Esophagus muscularis mucosa (tissue), 4 donors: ENCODE data around the gene NEB.

ENCODE experiments used
- EP300 ChIP-seq: sonication (generic); formaldehyde crosslinking; IDR thresholded peaks from one replicate; pipeline ENCODE4 v1.6.1; 2017; ENCODE audit warnings: antibody characterized with exemption
- POLR2AphosphoS5 ChIP-seq, 2 donors: sonication (generic); formaldehyde crosslinking; IDR thresholded peaks; one replicate each; pipeline ENCODE4 v1.6.1; 2017; ENCODE audit warnings: antibody characterized with exemption in 2 of 2
- TF ChIP-seq, protein P1 (sequence below), 3 experiments: fragments of 200-600 bp in 2 of 3; fragments of 450-650 bp in 1 of 3; sonication (generic) in 2 of 3; IDR thresholded peaks; one replicate each; pipeline ENCODE4 v1.5.1; 2017 to 2019; ENCODE audit warnings: antibody characterized with exemption in 3 of 3, mild to moderate bottlenecking in 2 of 3, moderate library complexity in 1 of 3

DNA sequence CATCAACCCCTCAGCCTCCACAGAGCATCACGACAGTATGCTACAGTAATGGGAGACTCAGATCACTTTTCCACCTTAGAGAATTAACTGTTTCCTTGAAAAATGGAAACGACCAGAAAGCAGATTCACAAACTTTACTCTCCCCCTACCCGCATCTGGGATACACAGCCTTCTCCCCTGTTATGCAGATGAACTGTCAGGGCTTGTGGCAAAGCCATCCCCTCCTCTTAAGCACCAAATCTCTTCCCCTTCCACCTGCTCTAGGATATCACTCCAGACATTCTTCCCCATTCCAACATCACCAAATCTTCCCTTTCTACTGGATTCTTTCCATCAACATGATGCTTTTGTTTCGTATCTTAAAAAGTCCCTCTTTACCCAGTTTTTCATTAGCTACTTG is 26.4 kb downstream of the NEB start:
- TF ChIP-seq, protein P1, sequence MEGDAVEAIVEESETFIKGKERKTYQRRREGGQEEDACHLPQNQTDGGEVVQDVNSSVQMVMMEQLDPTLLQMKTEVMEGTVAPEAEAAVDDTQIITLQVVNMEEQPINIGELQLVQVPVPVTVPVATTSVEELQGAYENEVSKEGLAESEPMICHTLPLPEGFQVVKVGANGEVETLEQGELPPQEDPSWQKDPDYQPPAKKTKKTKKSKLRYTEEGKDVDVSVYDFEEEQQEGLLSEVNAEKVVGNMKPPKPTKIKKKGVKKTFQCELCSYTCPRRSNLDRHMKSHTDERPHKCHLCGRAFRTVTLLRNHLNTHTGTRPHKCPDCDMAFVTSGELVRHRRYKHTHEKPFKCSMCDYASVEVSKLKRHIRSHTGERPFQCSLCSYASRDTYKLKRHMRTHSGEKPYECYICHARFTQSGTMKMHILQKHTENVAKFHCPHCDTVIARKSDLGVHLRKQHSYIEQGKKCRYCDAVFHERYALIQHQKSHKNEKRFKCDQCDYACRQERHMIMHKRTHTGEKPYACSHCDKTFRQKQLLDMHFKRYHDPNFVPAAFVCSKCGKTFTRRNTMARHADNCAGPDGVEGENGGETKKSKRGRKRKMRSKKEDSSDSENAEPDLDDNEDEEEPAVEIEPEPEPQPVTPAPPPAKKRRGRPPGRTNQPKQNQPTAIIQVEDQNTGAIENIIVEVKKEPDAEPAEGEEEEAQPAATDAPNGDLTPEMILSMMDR (IDR thresholded peaks at IDR 0.05), result no peak
- no peak for TF ChIP-seq POLR2AphosphoS5 (IDR thresholded peaks at IDR 0.05)
- TF ChIP-seq EP300, result no peak
